Muscle layer of colon (tissue), 2 donors: Measurements from ENCODE around the gene MDM4.
"Not testable (repeated sequence)": the region's sequence is repeated elsewhere in the genome, so short reads cannot be mapped to it uniquely, and the experiment has no call there.

Experiments used
- H3K27ac ChIP-seq: one replicate; pipeline ENCODE4 v1.7.0; 2013; ENCODE audit warnings: low read depth, mild to moderate bottlenecking, low read length, moderate library complexity
- H3K27me3 ChIP-seq, 2 donors: one replicate each; pipeline ENCODE4 v1.7.0; 2013; ENCODE audit warnings: low read length in 2 of 2, mild to moderate bottlenecking in 2 of 2; ENCODE audit not compliant: insufficient read depth in 2 of 2, control insufficient read depth in 1 of 2
- H3K36me3 ChIP-seq: one replicate; pipeline ENCODE4 v1.7.0; 2013; ENCODE audit warnings: mild to moderate bottlenecking, low read length; ENCODE audit not compliant: insufficient read depth
- H3K4me1 ChIP-seq: one replicate; pipeline ENCODE4 v1.7.0; 2013; ENCODE audit warnings: mild to moderate bottlenecking, low read length; ENCODE audit not compliant: insufficient read depth
- H3K4me3 ChIP-seq, 2 donors: one replicate each; pipeline ENCODE4 v1.7.0; 2013; ENCODE audit warnings: low read length in 2 of 2, low read depth in 1 of 2, mild to moderate bottlenecking in 1 of 2, moderate library complexity in 1 of 2
- H3K9ac ChIP-seq: one replicate; pipeline ENCODE4 v1.7.0; 2013; ENCODE audit warnings: low read length
- H3K9me3 ChIP-seq: one replicate; pipeline ENCODE4 v1.7.0; 2013; ENCODE audit warnings: mild to moderate bottlenecking, low read length
- donor health status: abdominal sarcoma.
- donor health status: Adenocarcinoma of cecum.

Gene MDM4

DNA sequence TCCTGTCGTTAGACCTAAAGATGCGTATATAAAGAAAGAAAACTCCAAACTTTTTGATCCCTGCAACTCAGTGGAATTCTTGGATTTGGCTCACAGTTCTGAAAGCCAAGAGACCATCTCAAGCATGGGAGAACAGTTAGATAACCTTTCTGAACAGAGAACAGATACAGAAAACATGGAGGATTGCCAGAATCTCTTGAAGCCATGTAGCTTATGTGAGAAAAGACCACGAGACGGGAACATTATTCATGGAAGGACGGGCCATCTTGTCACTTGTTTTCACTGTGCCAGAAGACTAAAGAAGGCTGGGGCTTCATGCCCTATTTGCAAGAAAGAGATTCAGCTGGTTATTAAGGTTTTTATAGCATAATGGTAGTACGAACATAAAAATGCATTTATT, 33.1 kb downstream of the MDM4 start:
- Histone ChIP-seq H3K27ac (no peak overlapping the region), H3K27me3 (no peaks in the 10 kb centered on the region), H3K9me3 (no peaks in the 10 kb centered on the region), H3K36me3 (peaks cover 68% of the 10 kb centered on the region), H3K4me1 (peaks cover 9% of the 10 kb centered on the region), H3K9ac (no peak overlapping the region), H3K4me3 (no peak overlapping the region)

DNA sequence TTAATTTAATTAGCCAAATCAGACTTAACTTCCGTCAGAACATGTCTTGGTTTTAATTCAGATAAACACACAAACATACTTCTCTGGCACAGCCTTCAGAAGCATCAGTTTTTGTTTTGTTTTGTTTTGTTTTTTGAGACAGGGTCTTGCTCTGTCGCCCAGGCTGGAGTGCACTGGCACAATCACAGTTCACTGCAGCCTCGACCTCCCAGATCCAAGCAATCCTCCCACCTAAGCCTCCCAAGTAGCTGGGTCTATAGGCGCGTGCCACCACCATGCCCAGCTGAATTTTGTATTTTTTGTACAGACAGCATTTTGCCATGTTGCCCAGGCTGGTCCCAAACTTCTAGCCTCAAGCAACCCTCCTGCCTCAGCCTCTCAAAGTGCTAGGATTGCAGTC, 34.7 kb downstream of the MDM4 start:
- no peaks in the 10 kb centered on the region for H3K27me3 ChIP-seq
- H3K9ac ChIP-seq: no peak overlapping the region
- H3K27ac ChIP-seq: no peak overlapping the region
- peaks cover 15% of the 10 kb centered on the region for H3K4me1 ChIP-seq
- H3K9me3 ChIP-seq: no peaks in the 10 kb centered on the region
- peaks cover 63% of the 10 kb centered on the region for H3K36me3 ChIP-seq
- no peak overlapping the region for H3K4me3 ChIP-seq

DNA sequence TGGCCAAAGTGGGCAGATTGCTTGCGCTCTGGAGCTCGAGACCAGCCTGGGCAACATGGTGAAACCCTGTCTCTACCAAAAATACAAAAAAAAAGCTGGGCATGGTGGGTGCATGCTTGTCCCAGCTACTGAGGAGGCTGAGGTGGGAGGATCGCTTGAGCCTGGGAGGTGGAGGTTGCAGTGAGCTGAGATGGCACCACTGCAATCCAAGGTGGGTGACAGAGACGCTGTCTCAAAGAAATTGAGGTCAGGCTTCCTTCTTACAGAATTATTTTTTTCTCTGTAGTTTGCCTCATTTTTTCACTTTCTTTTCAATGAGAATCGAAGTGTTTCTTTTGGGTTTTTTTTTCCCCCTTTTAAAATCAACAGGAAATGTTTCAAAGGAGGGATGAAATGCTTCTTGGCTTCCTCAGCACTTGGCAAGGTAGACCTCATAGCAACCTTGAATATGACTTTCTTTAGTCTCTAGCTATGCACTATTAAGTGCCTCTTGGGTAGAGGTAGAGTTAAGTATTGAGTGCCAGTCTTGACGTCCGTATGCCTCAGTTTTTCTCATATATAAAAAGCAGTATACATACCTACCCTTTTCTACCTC, 40.3 kb downstream of the MDM4 start:
- no peak overlapping the region for H3K4me3 ChIP-seq
- H3K9ac ChIP-seq: no peak overlapping the region
- H3K27ac ChIP-seq: no peak overlapping the region
- no peaks in the 10 kb centered on the region for H3K27me3 ChIP-seq
- H3K4me1 ChIP-seq: peaks cover 15% of the 10 kb centered on the region
- H3K9me3 ChIP-seq: no peaks in the 10 kb centered on the region
- peaks cover 31% of the 10 kb centered on the region for H3K36me3 ChIP-seq

DNA sequence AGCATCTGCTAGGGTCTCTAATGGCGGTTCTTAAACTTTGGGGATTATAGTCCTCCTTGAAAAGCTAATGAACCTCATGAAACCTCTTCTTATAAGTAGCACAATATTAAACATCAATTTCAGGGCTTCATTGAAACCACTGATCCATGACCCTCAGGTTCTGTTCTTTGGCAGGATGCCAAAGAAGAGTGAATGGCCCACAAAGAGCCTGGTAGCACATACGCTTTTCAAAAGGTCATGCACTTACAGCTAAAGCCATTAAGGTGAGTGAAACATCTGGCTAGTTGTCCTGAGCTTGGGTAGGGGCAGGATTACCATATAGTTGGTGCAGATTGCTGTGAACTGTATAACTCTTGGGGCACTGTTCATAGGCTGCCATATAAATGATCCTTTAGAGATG, 42.3 kb downstream of the MDM4 start:
- Histone ChIP-seq H3K9me3 (no peaks in the 10 kb centered on the region), H3K9ac (no peak overlapping the region), H3K4me1 (peaks cover 15% of the 10 kb centered on the region), H3K36me3 (peaks cover 30% of the 10 kb centered on the region), H3K27me3 (no peaks in the 10 kb centered on the region), H3K4me3 (no peak overlapping the region), H3K27ac (no peak overlapping the region)

DNA sequence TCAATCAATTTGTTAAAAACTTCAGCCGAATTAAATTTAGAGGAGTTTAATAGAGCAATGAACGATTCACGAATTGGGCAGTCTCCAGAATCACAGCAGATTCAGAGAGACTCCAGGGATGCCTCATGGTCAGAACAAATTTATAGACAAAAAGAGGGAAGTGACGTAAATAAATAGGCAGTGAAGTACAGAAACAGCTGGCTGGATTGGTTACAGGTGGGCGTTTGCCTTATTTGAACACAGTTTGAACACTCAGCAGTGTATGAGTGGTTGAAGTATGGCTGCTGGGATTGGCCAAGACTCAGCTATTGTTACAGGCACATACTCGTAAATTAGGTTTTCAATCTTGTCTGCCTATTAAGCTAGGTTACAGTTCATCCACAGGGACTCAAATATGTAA, 43.8 kb downstream of the MDM4 start:
- not testable (repeated sequence) for H3K4me3 ChIP-seq, H3K9ac ChIP-seq, H3K9me3 ChIP-seq, H3K27ac ChIP-seq, H3K27me3 ChIP-seq, H3K4me1 ChIP-seq
- H3K36me3 ChIP-seq: peaks cover 29% of the 10 kb centered on the region

DNA sequence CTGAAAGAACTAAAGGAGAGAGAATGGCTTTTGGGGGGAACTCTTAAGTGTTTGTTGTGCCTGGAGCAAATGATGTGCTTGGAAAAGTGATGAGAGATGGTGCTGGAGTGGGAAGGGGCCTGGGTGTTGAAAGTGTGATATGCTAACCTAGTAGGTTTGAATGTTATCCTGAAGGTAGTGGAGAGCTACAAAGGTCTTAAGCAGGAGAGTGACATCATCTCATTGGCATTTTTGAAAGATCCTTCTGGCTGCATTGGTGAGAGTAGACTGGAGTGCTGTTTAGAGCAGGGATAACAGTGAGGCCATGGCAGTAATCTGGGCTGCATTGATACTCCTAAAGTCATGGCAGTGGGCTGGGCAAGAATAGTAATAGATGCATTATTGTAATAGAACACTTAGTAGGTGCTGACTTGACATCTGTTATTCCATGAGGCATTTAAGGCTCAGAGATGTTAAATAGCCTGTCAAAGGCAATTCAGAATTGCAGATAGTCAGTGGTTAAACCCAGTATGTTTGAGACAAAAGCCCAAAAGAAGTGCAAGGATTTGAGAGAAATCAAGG, 44.5 kb downstream of the MDM4 start:
- H3K9me3 ChIP-seq: no peaks in the 10 kb centered on the region
- H3K4me3 ChIP-seq: no peak overlapping the region
- H3K36me3 ChIP-seq: peaks cover 29% of the 10 kb centered on the region

DNA sequence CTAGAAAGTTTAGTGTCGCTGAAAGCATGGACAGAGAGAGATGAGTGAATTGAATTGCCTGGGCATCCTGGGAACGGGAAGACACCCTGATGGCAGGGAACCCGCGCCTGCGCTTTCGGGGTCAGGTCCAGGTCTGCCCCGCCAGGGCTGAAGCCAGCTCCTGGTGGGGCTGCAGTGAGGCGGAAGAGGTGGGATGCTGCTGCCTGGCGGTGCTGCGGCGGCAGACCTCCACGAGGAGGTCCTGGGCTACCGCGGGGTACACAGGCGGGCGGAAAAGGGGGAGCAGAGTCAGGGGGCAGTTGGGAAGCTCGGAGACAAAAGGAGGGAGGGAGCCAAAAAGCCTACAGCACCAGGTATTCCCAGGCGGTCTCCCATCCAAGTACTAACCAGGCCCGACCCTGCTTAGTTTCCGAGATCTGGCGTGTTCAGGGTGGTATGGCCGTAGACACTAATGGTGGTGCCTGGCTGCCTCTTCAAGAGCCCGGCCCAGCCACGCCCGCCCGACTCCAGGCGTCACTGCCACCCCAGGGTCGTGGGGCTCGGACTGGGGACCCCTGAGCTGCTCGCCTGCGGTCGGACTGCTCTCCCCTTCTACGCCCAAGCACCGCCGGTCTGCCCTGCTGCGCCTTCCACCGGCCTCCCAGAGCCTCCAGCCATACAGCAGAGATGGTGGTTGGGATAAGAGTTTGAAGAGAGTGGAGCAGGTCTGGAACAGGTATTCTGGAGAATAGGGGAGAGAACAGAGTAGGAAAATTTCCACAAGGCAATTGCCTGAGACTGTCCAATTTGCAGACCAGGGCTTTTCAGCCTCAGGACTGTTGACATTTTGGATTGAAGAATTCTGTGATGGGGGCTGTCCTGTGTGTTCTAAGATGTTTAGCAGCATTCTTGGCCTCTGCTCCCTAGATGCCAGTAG, 46.1 kb downstream of the MDM4 start:
- H3K9me3 ChIP-seq: no peaks in the 10 kb centered on the region
- H3K36me3 ChIP-seq: peaks cover 29% of the 10 kb centered on the region
- no peak overlapping the region for H3K9ac ChIP-seq
- H3K4me1 ChIP-seq: no peaks in the 10 kb centered on the region
- H3K27me3 ChIP-seq: no peaks in the 10 kb centered on the region
- H3K27ac ChIP-seq: no peak overlapping the region
- no peak overlapping the region for H3K4me3 ChIP-seq

More for the DNA sequence above, 44.5 kb downstream of the MDM4 start:
- no peaks in the 10 kb centered on the region for H3K4me1 ChIP-seq
- no peaks in the 10 kb centered on the region for H3K27me3 ChIP-seq
- no peak overlapping the region for H3K27ac ChIP-seq
- H3K9ac ChIP-seq: no peak overlapping the region

DNA sequence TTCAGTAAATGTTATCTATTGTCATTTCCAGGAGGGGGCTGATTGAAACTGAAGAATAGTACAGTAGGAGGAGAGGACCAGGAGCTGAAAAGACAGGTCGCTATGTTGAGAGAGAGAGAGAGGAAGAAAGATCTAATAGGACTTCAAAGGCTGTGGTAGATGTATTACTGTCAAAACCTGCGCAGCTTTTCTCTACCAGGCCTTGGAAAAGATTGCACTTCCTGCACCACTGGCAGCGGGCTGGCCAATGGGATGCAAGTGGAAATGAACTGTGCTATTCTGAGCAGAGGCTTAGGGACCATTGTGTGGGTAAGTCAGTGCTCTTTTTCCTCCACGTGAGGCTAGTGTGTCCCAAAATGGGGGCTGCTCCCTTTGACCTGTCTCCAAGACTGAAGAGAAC, 47.1 kb downstream of the MDM4 start:
- H3K4me1 ChIP-seq: no peaks in the 10 kb centered on the region
- no peak overlapping the region for H3K4me3 ChIP-seq
- H3K27me3 ChIP-seq: no peaks in the 10 kb centered on the region
- H3K9ac ChIP-seq: no peak overlapping the region
- no peaks in the 10 kb centered on the region for H3K9me3 ChIP-seq
- peaks cover 27% of the 10 kb centered on the region for H3K36me3 ChIP-seq
- no peak overlapping the region for H3K27ac ChIP-seq

DNA sequence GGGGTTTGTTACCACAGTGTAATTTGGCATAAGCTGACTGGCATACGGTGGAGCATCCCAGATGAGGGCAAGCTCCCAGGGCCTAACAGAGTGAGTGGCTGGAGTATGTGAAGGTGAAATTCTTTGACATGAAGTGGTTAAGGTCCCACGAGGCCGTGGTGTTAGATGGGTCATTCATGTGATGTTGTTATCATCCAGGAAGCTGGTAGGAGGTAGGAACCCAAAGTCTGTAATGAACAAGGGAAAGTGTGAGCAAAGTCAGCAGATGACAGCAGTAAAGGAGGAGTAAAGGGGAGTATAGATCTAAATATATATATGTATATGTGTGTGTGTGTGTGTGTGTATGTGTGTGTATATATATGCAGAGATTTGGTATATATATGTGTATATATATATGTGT, 47.6 kb downstream of the MDM4 start:
- Histone ChIP-seq H3K9me3 (no peaks in the 10 kb centered on the region), H3K4me3 (no peak overlapping the region), H3K36me3 (peaks cover 23% of the 10 kb centered on the region), H3K27ac (no peak overlapping the region), H3K9ac (no peak overlapping the region), H3K27me3 (no peaks in the 10 kb centered on the region), H3K4me1 (peaks cover under 1% of the 10 kb centered on the region)

DNA sequence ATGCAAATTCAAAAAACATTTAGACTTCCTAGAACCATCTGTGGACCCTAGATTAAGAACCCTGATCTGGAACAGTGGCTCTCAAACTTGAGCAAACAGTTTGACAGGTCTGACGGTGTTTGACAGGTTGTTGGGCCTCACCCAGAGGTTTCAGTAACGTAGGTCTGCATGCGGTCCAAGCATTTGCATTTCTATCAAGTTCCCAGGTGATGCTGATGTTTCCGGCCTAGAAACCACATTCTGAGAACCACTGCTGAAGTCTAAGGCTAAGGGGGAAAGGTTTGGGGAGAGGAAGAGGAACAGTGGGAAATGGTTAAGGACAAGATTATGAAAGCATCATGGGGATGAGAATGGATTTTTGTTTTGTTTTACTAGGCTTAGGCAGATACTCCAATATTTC, 48.6 kb downstream of the MDM4 start:
- H3K9ac ChIP-seq: no peak overlapping the region
- no peak overlapping the region for H3K4me3 ChIP-seq
- H3K36me3 ChIP-seq: peaks cover 13% of the 10 kb centered on the region
- peaks cover 11% of the 10 kb centered on the region for H3K4me1 ChIP-seq
- no peaks in the 10 kb centered on the region for H3K9me3 ChIP-seq
- no peaks in the 10 kb centered on the region for H3K27me3 ChIP-seq
- H3K27ac ChIP-seq: no peak overlapping the region

DNA sequence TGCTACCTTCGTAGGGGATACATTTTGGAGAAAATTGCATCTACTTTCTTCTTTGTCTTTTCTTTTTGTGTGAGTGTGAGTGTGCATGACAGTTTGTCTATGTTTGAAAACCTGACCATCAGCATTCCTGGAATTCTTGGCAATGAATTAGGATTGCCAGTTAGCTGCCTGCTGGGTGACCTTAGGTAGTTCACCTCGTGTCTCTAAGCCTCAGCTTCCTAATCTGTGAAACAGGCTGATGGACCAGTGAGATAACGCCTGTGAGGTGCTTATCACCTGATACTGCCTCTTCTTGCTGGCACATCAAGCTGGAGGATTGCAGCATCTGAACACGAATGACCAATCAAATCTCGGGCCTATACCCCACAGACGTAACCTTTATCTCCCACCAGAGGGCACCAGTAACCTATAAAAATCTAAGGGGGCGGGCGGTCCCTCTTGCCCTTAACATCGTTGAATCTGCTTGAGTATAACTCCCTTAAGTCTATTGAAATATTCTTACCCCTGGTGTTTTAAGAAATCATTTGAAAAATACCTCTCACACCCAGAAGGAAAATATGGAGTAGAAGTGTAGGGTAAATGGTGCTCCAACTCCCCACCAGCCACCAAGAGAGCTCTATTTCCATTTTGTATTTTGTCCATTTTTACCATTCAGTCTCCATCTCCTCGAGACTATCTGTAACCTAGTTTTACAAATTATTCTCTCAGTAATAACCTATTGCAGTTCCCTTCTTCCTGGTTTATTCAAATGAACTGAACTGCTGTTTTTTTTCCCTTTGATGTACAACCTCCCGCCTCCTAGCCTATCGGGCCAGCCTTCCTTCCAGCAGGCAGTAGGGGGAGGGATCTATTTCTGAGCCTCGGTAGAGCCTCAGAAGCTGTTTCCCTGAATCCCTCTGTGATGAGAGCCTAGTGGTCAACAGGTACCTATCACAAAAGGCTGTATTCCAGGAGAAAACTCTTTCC, 49.7 kb downstream of the MDM4 start:
- H3K27me3 ChIP-seq: no peaks in the 10 kb centered on the region
- no peak overlapping the region for H3K4me3 ChIP-seq
- no peak overlapping the region for H3K27ac ChIP-seq
- H3K9me3 ChIP-seq: no peaks in the 10 kb centered on the region
- H3K9ac ChIP-seq: no peak overlapping the region
- peaks cover 11% of the 10 kb centered on the region for H3K4me1 ChIP-seq
- H3K36me3 ChIP-seq: peaks cover 13% of the 10 kb centered on the region
